NCI-H146 treated with DMSO at 0.1 percent for 48 hours (cell line): ENCODE results near the gene TUBG2.
"Not testable (repeated sequence)": the region's sequence is repeated elsewhere in the genome, so short reads cannot be mapped to it uniquely, and the experiment has no call there.

Experiments used
- DNase-seq: peaks from one replicate; lab custom pipeline; 2025; ENCODE audit not compliant: unreplicated experiment; lab: John Stamatoyannopoulos, UW

TUBG2 gene

DNA sequence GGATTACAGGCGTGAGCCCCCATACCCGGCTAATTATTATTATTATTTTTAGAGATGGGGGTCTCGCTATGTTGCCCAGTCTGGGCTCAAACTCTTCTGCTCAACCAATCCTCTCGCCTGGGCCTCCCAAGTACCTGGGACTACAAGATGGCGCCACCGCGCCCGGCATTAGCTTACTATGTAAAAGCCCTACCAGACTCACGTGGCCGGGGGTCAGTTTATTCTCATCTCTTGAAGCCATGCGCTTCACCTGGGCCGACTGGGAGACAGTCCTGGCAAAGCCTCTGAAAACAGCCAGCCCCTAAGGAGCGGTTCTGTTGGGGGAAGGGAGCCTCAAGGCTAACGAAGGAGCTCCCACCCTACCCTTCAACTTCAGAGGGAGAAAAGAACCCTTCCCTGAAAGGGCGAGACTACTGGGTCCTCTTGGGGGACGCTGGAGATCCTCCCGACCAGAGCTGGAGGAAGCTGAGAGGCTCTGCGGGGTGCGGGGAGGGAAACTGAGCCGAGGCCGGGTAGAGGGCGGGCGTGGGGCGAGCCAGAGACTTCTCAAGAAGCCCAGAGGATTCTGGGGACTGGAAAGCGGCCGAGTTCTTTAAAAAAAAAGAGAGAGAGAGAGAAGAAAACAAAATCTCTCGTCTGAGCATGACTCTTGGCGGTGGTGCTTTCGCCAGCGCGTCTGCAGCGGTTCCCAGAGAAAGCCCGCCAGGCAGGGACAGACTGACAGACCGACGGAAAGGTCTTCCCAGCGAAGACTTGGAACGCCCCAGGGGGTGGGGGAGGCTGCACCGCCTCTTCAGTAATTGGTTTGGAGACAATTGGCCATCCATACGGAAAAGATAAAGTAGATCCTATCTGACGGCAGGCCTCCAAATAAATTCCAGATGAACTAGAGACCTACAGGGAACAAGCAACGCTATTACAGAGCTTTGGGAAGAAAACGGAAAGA is 5.6 kb upstream of the TUBG2 start:
- peak; percentile 27 for DNase-seq

DNA sequence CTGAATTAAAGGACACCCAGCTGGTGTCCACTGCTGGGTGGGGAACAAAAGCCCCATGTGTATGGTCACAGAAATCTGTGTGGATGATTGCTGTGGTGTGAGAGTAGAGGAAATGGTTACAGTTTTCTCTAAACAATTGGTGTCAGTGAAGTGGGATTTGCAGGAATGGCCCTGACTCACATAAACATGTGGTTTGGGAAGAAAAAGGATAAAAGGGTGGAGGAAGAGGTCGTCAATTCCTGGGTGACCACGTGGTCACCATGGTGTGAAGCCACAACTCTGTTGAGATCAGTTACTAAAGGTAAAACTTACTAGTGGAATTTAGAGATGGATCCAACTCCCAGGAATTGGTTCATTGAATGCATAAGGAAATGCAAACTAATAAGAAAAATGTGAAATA is 3.6 kb upstream of the TUBG2 start:
- no peak for DNase-seq

DNA sequence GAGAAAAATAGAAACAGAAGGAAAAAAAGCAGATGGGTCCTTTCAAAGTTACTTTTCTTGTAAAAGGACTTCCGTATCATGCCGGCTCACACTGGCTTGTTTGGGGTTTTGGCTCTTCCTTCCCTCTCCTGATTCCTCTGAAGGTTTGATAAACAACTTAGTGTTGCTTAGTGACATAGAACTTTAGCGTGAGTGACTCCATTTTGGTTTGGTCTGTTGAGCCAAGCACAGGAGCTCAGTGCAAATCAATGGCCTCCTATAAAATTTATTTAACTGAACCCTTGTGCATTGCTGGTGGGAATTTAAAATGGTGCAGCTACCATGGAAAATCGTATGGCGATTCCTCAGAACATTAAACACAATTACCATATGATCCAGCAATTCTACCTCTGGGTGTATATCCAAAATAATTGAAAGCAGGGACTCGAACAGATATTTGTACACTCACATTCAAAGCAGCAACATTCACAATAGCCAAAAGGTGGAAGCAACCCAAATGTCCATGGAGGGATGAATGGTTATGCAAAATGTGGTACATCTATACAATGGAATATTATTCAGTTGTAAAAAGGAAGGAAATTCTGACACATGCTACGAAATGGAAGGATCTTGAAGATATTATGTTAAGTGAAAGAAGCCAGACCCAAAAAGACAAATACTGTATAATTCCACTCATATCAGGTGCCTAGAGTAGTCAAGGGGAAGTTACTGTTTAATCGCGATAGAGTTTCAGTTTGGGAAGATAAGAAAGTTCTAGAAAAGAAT is 1.1 kb upstream of the TUBG2 start:
- no peak for DNase-seq

DNA sequence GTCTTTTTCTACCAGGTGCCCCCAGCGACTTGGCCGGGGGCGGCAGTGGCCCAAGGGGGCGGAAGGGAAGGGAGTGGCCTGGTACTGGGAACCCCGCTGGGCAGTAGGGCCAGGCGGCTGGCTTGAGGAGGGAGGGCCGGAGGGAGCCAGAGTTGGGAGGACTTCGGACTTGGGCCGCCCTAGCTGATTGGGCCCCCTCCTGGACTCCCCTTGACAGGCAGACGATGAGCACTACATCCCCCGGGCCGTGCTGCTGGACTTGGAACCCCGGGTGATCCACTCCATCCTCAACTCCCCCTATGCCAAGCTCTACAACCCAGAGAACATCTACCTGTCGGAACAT is 819 bp downstream of the TUBG2 start:
- DNase-seq = not testable (repeated sequence)

DNA sequence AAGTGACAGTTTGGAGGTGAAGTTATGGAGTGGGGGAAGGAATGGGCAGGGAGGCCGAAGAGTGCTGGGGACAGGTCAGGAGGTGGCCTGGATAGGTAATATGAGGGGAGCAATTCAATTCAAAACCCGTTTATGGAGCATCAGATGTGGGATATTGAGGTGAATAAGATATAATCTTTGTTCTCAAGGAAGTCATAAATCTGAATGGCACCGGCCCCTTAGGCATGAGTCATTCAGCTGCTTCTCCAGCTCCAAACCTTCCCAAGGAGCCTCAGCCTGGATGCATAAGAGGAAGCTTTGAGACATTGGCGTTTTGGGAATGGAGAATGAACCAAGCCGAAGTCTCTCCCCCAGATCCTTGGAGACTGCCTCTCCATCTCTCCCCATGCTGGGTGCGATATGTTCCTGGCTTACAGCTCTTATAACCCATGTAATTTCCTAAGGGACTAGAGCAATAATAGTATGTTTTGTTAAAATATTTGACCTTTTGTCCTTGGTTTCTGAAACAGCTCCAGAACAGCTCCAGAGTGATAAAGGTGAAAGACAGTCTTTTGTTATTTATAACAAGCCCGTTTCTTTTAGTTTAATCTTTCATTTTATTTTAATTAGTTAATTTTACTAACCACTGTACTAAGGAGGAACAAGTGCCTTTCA is 1.7 kb downstream of the TUBG2 start:
- DNase-seq = no peak

DNA sequence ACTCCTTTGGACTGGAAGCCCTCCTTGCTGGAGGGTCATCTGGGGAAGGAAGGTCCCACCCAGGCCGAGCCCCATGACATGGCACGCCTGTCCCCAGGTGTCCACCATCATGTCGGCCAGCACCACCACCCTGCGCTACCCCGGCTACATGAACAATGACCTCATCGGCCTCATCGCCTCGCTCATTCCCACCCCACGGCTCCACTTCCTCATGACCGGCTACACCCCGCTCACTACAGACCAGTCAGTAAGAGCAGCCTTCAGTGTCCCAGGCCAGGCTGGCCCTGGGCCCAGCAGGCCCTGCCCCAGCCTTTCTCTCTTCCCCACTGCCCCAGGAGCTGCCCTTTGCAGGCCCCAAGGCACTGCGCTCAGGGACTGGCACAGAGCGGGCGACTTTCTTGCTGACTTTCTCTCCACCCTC is 6.5 kb downstream of the TUBG2 start:
- DNase-seq = no peak

DNA sequence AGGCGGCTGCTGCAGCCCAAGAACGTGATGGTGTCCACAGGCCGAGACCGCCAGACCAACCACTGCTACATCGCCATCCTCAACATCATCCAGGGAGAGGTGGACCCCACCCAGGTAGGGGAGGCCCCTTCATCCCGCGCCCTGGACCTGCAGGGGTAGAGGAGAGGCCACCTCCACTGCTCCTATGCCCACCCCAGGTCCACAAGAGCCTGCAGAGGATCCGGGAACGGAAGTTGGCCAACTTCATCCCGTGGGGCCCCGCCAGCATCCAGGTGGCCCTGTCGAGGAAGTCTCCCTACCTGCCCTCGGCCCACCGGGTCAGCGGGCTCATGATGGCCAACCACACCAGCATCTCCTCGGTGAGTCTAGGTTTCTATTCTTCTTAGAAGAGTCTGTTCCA is 7.0 kb downstream of the TUBG2 start:
- not testable (repeated sequence) for DNase-seq

DNA sequence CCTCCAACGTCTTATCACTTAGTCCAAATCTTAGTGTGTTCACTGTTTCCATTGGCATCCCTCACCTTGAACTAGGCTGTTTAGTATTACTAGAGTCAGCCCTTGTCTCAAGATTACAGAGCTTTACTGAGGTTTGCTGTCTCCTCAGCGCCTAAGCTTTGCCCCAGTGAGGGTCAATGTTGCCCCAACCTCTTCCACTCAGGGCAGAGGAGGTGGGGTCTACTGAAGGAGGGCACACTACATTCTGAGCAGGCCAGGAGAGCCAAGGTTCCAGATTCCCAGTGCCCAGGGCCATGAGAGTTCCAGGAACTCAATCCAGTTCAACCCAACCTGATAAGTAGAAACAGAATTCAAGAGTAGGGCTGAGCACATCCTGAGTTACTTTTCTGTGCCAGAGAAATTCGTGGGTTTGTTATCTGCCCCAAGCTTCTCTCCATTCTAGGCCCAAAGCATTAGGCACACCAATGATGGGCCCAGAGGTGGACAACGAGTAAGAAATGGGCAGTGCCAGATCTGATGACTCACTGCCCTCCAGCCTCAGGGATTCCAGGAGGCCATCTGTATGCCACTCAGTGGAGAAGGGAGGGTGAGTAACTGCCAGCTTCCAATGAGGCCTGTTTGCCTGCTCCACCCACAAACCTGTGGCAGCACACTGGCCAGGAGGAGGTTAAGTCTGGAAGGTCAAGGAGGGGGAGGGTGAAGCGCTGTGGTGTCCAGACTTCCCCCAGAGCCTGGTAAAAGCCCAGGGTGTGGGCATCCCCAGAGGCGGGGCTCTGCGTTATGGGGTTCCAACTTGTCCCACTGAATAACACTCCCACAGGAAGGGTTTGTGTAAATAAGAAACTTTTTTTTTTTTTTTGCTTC is 8.2 kb downstream of the TUBG2 start:
- DNase-seq = no peak

DNA sequence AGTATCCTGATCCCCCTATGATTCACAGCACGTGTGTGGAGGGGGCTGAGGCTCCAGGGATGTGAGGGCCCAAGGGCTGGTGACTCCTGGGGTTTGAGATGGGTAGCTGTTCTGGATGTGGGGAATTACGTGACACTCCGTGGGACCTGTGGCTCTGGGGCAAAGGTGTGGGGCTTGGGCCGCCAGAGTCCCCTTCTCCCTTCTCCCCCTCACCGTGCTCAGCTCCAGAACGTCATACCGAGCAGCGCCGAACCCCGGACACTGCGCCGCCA is 10.6 kb downstream of the TUBG2 start:
- no peak for DNase-seq

DNA sequence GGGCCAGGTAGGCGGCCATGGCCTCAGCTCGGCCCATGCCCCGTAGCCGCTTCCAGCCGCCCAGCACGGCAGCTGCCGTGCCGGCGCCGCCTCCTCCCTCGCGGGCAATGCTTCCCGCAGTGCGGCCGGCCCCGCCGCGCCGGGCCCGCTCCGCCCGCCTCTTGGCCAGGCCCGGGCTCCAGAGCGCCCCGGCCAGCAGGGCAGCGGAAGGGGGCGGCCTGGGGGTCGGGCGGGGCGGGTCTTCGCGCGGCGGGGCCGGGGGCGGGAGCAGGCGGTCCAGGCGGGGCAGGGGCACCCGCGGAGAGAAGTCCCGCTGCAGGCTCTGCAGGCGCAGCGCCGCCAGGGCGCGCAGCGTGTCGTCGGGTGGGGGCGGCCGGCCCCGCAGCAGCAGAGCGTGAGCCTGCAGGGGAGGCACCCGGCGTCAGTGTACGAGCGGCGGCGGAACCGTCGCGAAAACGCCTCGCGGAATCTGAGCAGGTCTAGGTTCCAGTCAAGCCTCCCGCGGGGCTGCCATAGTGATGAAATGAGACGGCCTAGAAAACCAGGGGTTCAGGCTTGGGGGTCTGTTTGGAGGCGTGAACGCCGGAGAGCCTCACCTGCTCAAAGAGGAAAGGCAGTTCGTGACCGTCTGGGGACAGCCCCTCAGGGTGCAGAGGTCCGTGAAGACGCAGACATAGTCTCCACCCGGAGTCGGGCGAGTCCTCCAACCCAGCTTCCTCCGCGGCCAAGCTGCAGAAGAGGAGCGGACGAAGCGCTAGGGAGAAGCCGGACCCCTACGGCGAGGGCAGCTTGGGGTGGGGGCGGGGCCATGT is 11.1 kb downstream of the TUBG2 start:
- DNase-seq = no peak

DNA sequence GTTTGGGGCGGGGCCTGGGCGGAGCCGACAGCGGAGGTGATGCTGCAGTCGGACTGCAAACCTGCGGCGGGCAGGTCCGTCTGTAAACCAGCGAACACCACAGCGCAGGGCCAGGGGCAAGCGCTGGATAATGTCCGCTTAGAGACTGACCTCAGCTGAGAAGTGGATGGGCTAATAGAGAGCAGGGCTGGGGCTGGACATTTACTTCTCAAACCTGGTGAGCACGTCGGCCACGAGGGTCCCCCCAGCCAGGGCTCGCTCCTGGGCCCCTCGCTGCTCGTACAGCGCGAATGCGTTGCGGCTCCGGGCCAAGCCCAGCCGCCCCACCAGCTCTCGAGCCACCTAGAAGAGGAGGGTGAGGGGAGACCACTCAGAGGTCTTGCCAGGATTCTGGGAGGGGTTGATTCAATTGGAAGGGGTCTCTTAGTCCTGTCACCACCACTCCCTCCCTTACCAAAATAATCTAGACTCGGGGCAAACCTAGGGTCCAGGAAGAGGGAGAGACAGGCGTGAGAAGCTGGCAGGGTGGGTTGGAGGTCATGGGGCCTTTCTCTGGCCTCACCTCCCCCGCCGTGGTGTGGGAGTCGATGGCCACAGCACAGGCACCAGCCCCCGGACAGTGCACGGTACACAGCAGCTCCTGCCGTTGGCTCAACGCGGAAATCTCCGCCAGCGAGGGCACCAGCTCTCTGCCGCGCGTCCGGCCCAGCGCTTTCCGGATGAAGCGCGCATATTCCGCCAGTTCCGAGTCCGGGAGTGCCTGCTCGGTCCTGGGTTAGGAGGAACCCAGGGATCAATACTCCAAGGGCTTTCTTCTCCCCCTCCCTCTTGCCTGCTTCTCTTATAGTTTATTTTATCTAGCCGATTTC is 11.9 kb downstream of the TUBG2 start:
- no peak for DNase-seq

DNA sequence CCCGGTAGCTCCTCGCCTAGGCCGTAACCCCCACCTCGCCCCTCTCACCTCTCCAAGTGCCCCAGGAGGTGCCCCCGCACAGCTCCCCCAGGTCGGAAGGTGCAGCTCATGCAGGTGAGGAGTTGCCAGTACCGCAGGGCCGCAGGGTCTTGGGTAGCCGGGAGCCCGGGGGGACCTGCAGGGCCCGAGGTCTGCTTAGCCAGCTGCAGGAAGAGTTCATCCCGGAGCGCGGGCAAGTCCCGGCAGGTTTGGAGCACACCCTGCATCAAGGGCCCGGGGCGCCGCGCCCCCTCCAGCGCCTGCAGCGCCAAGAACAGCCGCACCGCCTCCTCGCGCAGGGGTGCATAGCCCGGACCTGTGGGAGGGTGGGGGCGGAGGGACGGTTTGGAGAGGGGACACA is 13.0 kb downstream of the TUBG2 start:
- DNase-seq = no peak

DNA sequence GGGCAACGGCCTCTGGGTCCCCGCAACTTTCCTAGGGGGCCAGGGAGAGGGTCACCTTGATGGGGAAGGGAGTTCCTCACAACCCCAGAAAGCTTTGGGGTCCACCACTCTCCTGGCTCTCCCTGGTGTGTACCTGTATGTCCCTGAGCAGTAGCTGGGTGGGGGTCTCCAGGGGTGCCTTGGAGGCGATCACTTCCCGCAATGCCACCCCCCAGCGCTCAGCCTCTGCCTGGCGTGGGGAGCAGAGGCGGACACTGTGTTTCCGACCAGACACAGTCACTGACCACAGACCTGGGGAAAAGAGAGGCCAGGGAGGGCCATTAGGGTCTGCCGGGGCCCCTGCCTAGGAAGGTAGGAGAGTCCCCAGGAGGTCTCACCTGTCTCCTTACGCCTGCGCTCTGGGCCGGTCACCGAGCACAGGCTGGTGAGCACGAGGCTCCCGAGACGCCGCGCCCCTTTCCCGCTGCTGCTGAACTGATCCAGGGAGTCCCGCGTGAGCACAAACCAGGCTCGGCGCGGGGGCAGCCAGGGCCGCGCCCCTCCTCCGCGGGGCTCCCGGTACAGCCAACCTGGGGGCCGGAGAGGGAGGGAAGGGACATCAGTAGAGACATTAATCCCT is 14.3 kb downstream of the TUBG2 start:
- DNase-seq = no peak

DNA sequence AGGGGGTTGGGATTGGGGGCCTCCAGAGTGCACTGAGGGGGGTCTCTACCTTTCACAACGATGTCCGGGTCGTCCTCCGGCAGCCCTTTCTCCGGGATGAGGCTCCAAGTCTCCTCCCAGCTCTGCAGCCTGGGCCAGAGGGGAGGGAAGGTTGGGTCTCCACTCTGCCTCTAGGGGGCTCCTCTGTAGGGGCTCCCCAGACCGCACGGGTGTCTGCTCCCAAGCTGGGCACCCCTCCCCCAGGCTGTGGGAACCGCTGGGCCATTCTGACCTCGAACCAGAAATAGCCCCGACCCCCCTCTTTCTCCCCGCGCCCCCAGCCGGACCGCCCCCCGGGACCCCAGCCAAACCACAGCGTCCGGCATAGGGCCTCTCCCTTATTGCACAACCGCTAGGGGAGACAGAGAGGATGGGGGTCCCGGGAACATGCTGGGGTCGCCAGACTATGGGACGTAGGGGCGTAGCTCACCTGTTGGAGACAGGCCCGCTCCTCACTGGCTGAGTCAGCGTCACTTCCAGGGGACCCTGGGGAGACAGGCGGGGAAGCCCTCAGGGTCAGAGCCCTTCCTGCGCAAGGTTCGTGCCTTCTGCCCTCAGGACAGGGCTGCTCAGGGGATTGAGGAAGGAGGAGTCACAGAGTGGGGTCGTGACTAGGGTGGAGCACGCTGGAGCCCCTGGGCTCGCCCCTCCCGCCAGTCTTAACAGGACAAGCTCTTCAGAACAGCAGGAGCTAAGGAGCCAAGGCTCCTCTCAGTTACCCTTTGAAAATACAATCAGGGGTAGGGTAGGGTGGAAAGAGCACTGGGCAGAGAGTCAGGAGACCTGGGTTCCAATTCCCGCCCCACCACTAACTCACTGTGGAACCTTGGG is 15.0 kb downstream of the TUBG2 start:
- no peak for DNase-seq

DNA sequence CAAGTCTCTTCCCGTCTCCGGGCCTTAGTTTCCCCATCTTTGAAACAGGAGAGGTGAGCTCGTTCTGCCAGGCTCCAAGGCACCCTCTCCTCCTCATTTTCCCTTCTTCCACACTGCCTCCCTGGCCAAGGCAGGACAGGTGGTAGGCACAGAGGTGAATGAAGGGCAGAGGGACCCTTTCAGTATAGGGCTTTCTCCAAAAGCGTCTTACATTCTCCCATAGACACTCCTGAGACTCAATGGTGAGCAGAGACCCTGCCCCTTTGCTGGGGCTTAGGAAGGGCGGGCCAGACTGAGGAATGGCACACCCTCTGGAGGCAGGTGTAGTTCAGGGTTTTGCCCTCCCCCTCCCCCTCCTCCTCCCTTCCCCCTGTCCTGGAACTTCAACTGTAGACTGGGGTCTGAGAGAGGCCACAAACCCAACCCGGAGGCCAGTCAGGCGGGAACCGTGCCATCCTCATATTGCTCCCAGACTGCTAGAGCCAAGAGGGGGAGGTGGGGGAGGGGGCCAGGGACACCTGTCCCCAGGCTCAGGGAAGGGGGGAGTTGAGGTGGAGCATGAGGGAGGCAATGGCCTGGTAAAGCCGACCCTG is 15.8 kb downstream of the TUBG2 start:
- DNase-seq = no peak

DNA sequence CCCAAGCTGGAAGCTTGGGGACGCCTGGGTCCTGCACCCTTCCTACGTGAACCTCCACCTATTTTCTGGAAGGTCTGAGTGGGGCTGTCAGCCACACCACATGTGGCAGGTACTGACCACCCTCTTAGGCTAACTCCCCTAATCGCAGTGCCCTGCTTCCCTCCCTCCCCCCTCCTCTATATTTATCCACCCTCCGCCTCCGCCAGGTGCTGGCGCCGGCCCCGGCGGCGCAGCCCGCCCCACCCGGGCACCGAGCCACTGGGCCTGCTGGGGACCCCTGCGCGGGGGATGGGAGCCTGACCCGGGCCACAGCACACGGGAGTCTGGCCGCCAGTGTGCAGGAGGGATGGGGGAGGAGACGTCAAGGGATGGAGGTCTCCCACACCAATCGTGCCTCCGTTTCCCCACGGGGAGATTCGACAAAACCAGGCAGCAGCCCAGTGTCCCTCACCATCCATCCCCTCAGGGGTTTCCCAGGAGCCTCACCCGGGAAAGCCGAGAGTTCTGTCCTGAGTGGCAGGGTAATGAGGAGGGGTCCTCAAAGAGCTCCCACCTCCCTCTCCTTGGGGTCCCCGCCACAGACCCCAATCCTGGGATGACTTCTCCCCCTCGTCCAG is 16.4 kb downstream of the TUBG2 start:
- peak; percentile 29 for DNase-seq

DNA sequence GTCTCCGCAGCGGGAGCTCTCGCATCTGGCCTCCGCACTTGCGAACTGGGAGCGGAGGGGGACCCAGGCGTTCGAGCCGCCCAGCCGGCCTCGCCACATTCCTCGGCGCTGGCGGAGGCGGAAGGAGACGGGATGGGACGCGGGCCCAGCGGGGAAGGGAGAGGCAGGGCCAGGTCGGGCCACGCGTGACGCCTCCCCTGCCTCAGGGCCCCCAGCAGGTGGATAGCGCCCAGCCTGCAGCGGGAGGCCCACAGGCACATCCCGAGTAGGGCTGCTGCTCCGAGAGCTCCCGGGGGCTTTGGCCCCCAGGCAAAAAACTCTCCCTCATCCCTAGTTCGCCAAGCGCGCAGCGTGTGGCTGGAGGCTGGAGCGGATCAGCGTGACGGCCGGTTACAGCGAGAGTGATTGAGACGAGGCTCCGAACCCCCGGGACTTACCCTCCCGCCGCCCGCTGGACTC is 16.9 kb downstream of the TUBG2 start:
- DNase-seq = no peak
